HG03520 (cell line): ENCODE results near the gene TXNL4A.
A peak's percentile ranks its signal among the peaks of the same experiment; 100 is the strongest.
"Not testable (repeated sequence)": the region's sequence is repeated elsewhere in the genome, so short reads cannot be mapped to it uniquely, and the experiment has no call there.

Experiments
- ATAC-seq: cut with Tn5 transposase; IDR thresholded peaks from one replicate; pipeline ENCODE4 v1.9.1; 2021; ENCODE audit warnings: mild to moderate bottlenecking, moderate library complexity; ENCODE audit not compliant: unreplicated experiment

TXNL4A gene, protein sequence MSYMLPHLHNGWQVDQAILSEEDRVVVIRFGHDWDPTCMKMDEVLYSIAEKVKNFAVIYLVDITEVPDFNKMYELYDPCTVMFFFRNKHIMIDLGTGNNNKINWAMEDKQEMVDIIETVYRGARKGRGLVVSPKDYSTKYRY

DNA sequence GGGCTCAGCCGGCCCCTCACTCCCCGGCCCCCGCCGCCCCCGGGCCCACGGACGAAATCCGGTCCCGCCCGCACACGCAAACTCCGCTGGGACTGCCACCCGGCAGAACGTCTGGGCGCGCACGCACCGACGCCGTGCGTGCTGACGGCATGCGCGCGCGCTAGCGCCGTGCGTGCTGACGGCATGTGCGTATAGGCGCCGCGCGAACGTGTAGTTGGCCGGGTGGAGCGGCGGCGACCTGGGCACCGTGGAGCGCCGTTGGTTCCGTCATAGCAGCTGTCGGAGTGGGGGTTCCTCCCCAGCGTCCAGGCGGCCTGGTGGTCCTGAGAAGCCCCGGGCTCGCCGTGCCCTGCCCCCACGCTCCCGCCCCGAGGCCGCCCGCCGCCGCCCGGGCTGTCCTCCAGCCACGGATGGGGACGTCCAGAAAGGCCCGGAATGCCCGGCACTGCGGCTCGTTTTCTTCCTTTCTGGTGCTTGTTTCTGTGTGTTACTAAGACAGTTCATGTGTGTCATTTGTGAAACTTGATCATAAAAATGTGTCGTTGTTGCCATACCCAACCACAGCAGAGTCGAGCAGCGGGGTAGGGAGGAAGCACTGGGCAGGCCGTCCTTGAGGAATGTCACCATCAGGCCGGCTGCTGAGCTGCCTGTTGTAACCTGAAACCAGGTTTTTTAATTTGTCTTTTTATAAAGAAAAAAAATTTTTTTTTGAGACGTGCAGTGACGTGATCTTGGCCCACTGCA is at the start of gene TXNL4A:
TXNL4A (minus strand) TSS at position 113 of the 744 bp plus-strand sequence. CDS start 171 bp downstream, outside the sequence.
- peak; percentile 95 for ATAC-seq

- ATAC-seq: no peak
Observed at GRCh38 chr18:80037300-80037699, 48.9 kb upstream of the TXNL4A start.

DNA sequence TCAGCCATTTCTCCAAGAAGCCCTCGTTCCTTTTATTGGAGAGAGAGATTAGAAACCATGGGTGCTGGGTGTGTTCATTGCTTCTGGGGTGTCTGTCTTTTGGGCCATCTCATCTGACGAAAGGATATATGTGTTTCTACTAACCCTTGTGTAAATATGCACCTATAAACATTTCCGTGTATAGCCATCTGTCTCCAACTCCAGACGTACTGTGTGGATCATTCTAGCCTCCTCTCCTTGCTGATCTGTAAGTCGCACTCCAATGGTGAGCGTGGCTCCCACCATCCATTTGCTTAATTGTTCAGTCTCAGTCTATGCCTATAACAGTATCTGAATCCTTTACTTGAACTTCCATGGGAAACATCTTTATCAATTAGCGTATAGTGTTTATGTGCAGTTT is 47.6 kb upstream of the TXNL4A start:
- no peak for ATAC-seq

DNA sequence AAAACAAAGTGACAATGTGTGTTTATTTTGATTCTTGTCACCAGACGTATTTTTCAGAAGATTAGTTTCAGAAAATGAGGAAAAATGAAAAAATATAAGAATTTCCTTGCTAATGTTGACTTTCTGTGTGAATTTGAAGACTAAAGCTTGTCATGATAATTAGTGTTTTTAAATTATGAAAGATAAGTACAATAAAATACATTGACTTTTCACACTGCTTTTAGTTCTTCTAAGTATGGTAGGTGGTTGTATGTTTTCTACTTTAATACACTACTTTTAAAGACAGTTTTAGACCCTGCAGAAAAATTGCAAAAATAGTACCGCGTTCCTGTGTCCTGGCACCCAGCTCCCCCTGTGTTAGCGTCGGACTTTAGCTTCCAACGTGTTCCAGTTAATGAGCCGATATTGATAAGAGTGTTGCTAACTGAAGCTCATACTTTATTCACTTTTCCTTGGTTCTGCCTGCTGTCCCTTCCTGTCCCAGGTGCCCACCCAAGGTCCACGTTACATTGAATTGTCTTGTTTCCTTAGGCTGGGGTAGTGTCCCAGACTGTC is 46.6 kb upstream of the TXNL4A start:
- no peak for ATAC-seq

DNA sequence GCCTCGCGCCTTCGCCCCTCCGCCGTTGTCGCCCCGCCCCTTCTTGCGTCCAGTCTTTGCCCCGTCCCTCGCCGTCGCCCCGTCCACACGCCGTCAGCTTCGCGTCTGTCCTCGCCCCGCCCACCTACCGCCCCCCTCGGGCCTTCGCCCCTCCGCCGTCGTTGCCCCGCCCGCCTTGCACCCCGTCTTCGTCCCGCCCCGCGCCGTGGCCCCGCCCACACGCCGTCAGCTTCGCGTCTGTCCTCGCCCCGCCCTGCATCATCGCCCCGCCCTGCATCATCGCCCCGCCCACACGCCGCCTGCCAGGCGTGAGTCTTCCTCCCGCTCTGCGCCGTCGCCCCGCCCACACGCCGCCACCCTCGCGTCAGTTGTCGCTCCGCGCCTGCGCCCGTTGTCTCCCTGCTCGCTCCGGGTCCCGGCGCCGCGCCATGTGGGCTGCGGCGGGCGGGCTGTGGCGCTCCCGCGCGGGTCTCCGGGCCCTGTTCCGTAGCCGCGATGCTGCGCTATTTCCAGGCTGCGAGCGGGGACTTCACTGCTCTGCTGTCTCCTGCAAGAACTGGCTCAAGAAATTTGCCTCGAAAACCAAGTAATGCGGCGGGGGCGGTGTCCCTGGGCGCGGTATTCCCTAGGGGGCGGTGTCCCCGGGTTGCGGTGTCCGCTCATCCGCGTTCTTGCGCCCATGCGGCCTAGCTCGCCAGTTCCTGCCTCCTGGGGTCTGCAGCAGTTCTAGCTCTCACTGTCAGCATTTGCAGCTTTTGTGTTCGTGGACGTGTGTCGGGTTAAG is 45.9 kb upstream of the TXNL4A start, which contains the start of gene RBFA:
RBFA (plus strand) TSS at position 367 of the 784 bp plus-strand sequence; CDS start at position 429, 62 bp downstream.
- peak; percentile 71 for ATAC-seq

DNA sequence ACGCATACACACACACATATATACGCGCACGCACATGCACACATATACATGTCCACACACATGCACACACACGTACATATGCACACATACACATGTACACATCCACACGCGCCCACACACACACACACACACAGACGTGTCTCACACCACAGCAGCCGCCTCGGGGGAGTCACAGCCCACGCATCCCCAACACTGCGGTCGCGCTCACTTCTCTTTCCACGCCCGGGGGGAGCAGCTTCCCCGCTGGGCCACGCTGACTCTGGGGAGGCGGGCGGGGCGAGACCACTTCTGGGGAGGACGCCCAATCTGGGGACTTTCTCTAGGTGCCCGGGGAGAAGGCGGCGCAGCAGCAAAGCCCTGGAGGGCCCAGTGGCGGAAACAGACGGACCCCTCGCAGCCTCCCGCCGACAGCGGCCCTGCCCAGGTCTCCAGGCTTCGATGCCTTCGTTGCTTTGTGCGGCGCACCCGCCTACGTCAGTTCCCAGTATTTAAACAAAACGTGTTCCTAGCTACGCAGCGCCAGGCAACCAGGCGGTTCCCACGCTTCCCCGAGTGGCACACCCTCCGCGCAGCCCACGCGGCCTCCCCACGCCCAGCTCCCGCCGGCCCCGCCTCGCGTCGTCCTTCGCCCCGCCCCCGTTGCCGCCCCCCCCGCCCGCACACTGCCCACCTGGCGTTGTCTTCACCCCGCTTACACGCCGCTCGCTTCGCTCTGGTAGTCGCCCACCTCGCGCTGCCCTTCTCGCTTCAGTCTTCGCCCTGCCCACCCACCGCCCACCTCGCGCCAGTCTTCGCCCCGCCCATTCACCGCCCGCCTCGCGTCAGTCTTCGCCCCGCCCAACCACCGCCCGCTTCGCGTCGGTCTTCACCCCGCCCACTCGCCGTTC is 45.1 kb upstream of the TXNL4A start:
- ATAC-seq: peak; percentile 47

- ATAC-seq: no peak
Observed at GRCh38 chr18:80029690-80030089, 41.3 kb upstream of the TXNL4A start.

DNA sequence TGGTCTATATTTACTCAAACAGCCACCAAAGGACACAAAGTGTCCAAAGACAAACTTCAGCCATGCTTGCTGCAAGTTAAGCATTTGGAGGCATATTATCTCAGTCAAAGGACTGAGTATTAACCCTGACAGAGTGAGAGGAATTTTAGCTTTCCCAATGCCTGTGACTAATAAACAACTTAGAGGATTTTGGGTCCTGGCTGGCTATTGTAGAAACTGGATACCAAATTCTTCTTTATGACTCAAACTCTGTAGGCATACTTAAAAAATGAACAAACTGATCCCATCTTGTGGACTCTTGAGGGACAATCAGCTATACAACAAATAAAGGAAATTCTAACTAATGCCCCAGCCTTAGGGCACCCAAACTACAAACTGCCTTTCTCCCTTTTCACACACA is 39.4 kb upstream of the TXNL4A start:
- ATAC-seq: not testable (repeated sequence)

GRCh38 chr18:80026363-80026762 is 38.0 kb upstream of the TXNL4A start:
- no peak for ATAC-seq

DNA sequence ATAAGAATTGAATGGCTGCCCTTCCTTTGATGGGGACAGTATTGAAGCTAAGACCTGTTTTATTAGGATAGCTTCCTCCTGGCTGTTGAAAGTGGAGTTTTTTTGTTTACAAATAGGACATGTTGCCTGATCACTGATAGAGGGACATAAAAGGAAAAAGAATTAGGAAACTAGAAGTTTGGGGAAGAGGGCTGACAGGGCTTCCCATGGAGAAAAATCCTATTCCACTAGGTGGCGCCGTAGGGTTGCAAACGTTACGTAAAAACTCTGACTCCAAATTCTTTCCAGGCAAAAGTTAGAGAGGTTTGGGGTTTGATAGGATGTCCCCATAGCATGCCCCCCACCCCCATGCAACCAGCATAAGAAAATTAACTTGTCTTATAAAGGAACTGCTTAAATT is 34.8 kb upstream of the TXNL4A start:
- no peak for ATAC-seq

DNA sequence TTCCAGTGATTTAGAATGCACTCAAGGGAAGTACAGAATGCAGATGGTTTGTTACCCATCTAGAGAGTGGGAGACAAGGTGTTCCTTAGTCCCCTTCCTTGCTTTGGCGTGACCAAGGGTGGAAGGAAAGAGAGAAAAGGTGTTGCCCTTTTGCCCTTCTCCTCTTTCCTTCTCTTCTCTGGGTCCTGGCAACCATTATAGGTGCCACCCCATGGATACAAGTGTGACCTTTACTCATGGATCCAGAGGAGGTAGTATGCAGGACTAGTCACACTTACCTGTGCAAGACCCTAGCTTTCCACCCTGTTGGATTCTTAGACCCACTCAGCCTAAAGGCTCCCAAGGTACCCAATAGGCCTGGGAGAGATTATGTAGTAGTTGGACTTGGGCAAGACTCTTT is 34.2 kb upstream of the TXNL4A start:
- ATAC-seq: no peak

GRCh38 chr18:80012714-80013113 is 24.4 kb upstream of the TXNL4A start:
- ATAC-seq: no peak

- ATAC-seq: not testable (repeated sequence)
Observed at GRCh38 chr18:80011496-80012137, 23.3 kb upstream of the TXNL4A start.

GRCh38 chr18:80010551-80010906 is 22.2 kb upstream of the TXNL4A start:
- no peak for ATAC-seq

DNA sequence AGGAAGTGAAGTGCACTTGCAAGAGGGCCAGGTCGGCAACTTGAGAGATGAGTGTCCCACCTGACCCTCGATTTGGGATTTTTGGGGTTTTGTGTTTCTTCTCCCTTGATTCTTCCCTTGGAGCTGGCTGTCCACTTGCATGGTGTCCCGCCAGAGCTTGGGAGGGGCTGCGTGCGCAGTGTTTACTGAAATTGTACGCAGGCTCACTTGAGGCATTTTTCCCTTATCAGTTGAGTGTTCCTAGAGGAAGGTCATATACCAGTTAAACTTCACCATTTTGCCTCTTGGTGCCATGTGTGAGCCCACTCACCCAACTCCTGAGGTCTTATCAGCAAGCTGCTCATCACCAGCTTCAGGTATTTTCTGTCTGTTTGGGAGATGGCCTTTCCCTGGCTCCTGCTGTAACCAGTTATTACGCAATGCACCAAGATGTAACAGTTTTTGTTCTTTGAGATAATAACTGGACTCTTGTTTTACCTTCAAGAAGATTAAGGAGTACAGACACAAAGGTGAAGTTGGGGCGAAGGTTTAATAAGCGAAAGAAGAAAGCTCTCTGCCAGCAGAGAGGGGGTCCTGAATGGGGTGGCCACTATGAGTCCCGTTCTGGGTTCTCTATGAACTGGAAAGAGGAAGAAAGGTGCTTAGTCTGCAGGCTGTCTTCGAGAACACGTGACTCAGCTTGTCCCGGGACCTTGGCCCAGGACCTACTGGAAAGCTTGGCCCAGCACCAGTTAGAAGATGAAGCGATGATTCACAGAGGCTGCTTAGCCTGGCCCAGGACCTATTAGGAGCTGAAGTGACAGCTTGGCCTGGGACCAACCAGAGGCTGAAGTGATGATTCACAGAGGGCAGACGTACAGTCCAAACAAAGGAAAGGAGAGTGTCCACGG is 21.5 kb upstream of the TXNL4A start:
- ATAC-seq: no peak

GRCh38 chr18:80006724-80007123 is 18.4 kb upstream of the TXNL4A start:
- no peak for ATAC-seq

DNA sequence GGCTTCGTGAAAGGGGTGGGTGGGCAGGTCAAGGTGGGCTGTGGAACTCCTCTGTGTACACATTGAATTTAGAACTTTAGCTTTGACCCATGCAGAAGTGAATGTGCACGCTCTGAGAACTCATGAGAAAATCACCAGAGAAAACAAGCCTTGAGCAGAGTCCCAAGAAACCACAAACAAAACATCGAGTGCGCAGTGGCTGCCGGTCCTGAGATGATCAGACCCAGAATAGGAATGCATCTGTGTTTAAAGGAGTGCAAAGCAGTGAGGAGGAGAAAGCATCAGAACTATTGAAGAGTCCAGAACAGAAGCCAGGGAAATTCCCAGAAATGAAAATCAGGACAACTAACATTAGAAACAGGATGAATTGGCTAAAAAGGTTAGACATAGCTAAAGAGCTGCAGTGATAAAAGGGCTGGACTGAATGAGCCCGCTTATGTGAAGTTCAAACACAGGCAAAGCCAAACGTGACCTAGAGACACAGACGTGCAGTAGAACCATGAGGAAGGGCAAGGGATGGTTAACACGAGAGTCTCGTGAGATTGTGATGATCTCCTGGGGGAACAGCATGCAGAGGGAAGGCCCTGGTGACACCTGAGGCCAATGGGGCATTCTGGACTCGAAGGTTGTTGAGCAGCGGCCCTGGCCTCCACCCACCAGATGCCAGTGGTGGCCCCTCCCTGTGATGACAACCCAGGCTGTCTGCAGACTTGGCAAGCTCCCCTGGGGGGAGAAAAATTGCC is 16.4 kb upstream of the TXNL4A start:
- ATAC-seq: no peak

DNA sequence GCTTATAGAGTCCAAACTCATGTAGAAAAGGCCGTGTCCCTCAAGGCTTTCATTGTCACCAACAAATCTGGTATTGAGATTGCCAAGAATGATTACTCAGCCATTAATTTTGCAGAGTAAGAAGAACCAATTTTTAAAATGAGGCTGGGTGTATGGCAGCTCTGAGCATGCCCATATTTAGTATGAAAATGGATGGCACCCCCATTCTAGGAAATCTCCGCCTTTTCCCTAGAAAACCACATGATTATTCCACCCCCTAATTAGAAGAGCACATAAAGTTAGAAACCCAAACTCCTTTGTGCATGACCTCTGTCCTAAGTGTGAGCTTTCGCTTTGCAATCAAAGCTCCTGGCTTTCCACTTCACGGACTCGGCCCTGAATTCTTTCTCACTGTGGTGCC is 14.1 kb upstream of the TXNL4A start:
- ATAC-seq: no peak
